ENCODE data around the gene RAB40C.

GRCh38 chr16:648781-649589 is 59.1 kb downstream of the RAB40C start, which contains the start of gene WDR90:
- TF ChIP-seq HDAC2 (IDR thresholded peaks at IDR 0.05) (no peak), CHD4 (IDR thresholded peaks at IDR 0.05) (no peak)
